Astrocyte (in vitro differentiated cells and primary cell): ENCODE data around the gene CSGALNACT2.

Source experiments
- CTCF ChIP-seq: IDR thresholded peaks from 2 replicates; pipeline ENCODE4 v1.5.1; 2011; ENCODE audit warnings: low read depth, mild to moderate bottlenecking, inconsistent platforms, low read length, moderate library complexity; ENCODE audit not compliant: insufficient read depth
- EZH2 ChIP-seq: IDR thresholded peaks from 2 replicates; pipeline ENCODE4 v1.6.1; 2012; ENCODE audit warnings: mild to moderate bottlenecking, low read length, inconsistent platforms; ENCODE audit not compliant: insufficient read depth

- TF ChIP-seq CTCF (no peak), EZH2 (no peak)
Measured at GRCh38 chr10:43200538-43201390, 62.5 kb downstream of the CSGALNACT2 start.
